Measurements from ENCODE around the gene TBC1D25.
"Not testable (repeated sequence)": the region's sequence is repeated elsewhere in the genome, so short reads cannot be mapped to it uniquely, and the experiment has no call there.

The TBC1D25 gene

GRCh38 chrX:48515842-48516241 lies 23.7 kb upstream of the TBC1D25 start:
- DNase-seq (ENCODE audit: low read depth in 2 of 2), result no peak

DNA sequence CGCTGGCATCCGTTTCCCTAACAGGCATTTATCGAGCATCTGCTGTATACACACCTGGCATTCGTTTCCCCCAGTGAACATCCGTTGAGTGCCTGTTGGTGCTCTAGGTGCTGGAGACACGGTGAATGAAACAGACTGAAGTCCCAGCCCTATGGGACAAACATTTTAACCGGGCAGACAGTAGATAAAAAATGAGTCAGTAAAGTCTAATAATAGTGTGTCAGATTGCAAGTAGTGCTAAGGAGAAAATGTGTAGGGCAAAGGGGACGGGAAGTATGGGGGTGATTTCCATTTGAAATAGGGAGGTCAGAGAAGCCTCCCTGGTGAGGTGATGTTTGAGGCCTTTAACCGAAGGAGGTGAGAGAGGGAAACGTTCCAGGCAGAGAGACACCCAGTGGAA lies 23.2 kb upstream of the TBC1D25 start:
- no peak for DNase-seq (ENCODE audit: low read depth in 2 of 2)

- no peak for DNase-seq (ENCODE audit: low read depth in 2 of 2)
Observed at GRCh38 chrX:48516987-48517386, 22.5 kb upstream of the TBC1D25 start.

DNA sequence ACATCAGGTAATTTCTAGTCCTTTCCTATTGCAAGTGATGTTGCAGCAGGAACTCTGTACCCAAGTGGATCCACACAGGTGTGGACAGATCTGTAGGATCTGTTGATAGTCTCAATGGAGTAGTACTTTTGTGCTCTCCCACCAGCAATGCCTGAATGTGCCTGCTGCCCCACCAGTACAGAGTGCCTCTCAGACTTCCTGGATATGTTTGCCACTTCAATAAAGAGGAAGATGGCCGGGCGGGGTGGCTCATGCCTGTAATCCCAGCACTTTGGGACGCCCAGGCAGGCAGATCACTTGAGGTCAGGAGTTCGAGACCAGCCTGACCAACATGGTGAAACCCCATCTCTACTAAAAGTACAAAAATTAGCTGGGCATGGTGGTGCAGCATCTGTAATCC lies 20.0 kb upstream of the TBC1D25 start:
- DNase-seq (ENCODE audit: low read depth in 2 of 2), result not testable (repeated sequence)

DNA sequence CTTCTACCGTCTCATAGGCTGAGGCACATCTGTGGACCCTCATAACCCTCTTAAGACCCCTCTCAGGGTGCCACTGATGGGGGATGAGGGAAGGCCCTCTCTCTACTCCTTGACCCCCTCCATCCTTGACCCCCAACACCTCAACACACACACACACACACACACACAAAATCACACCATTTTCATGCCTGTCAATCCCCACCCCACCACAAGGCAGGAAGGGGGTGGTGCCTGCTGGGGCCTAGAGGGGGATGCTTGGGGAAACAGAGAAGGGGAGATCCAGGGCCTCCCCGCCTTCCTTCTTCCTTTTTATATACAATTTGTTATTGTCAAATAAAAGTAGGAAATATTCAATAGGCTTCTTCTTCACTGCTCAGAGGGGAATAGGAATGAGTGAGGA lies 19.1 kb upstream of the TBC1D25 start:
- no peak for DNase-seq (ENCODE audit: low read depth in 2 of 2)

DNA sequence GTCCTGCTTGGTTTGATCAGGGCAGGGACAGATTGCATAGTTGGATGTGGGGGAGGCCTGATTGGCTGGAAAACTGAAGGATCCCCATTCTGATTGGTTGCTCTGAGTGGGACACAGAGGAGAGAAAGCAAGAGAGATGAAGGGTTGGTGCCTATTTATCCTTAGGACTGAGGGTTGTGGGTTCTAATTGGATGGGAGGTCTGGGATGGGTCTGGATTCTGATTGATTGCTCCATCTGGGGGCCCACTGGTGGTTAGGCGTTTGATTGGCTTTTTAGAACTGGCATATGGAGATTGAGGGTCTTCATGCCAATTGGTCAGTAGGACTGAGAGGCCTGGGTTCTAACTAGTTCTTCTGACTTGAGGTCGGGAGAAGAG lies 18.6 kb upstream of the TBC1D25 start:
- no peak for DNase-seq (ENCODE audit: low read depth in 2 of 2)

- DNase-seq (ENCODE audit: low read depth in 2 of 2), result peak; percentile 87 to 90
Observed at GRCh38 chrX:48521353-48522243, 17.9 kb upstream of the TBC1D25 start, which contains the start of gene EBP. Gene EBP, plus strand, starts transcription at chrX:48521808. Its CDS starts 1,964 bp downstream, at chrX:48523772.

DNA sequence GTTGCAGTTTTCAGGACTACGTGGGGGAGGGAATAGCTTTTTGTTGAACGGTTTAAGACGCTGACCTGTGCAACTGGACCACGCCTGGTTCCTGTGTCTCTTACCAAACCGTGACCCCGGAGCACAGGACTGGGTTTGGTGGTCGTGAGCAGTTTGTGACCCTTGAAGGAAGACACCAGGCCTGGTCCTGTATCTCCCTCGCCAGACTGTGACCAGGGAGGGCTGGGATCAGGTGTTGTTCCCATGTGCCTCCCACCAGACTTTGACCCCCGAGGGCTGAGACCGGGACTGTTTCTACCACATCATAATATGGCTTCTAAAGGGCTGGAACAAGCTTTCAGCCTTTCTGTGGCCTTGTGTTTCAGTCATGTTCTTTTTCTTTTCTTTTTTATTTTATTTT lies 17.2 kb upstream of the TBC1D25 start:
- no peak for DNase-seq (ENCODE audit: low read depth in 2 of 2)

DNA sequence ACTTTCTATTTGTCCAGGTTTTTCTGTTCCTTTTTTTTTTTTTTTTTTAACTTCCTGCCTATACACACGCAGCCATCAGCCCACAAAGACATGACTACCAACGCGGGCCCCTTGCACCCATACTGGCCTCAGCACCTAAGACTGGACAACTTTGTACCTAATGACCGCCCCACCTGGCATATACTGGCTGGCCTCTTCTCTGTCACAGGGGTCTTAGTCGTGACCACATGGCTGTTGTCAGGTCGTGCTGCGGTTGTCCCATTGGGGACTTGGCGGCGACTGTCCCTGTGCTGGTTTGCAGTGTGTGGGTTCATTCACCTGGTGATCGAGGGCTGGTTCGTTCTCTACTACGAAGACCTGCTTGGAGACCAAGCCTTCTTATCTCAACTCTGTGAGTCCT lies 15.8 kb upstream of the TBC1D25 start:
- DNase-seq (ENCODE audit: low read depth in 2 of 2), result no peak

DNA sequence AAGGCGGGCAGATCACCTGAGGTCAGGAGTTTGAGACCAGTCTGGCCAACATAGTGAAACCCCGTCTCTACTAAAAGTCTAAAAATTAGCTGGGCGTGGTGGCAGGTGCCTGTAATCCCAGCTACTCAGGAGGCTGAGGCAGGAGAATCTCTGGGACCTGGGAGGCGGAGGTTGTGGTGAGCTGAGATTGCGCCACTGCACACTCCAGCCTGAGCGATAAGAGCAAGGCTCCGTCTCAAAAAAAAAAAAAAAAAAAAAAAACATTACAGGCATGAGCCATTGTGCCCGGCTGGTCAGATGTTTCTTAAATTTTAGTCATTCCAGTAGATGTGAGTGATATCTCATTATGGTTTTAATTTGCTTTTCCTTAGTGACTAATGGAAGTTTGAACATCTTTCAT lies 13.7 kb upstream of the TBC1D25 start:
- DNase-seq (ENCODE audit: low read depth in 2 of 2), result not testable (repeated sequence)

- no peak for DNase-seq (ENCODE audit: low read depth in 2 of 2)
Observed at GRCh38 chrX:48530736-48531135, 8.8 kb upstream of the TBC1D25 start.

- no peak for DNase-seq (ENCODE audit: low read depth in 2 of 2)
Observed at GRCh38 chrX:48531358-48531959, 8.1 kb upstream of the TBC1D25 start.

GRCh38 chrX:48532161-48532560 lies 7.4 kb upstream of the TBC1D25 start:
- no peak for DNase-seq (ENCODE audit: low read depth in 2 of 2)

GRCh38 chrX:48533165-48533564 lies 6.3 kb upstream of the TBC1D25 start:
- no peak for DNase-seq (ENCODE audit: low read depth in 2 of 2)

DNA sequence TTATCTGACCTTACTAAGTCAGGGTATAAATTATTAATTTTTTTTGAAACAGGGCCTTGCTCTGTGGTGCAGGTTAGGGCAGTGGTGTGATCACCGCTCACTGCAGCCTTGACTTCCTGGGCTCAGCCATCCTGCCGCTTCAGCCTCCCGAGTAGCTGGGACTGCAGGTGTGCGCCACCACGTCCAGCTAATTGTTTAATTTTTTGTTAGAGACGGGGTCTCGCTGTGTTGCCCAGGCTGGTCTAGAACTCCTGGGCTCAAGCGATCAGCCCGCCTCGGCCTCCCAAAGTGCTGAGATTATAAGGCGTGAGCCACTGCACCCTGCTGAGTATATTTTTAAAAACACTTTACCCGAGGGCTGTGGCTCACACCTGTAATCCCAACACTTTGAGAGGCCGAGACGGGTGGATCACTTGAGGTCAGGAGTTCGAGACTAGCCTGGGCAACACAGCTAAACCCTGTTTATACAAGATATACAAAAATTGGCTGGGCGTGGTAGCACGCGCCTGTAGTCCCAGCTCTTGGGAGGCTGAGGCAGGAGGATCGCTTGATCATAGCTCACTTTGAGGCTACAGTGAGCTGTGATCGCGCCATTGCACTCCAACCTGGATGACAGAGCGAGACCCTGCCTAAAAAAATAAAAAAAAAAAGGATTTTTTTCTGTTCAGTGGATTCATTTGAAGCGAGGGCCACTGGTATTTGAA lies 721 bp upstream of the TBC1D25 start:
- no peak for DNase-seq (ENCODE audit: low read depth in 2 of 2)

DNA sequence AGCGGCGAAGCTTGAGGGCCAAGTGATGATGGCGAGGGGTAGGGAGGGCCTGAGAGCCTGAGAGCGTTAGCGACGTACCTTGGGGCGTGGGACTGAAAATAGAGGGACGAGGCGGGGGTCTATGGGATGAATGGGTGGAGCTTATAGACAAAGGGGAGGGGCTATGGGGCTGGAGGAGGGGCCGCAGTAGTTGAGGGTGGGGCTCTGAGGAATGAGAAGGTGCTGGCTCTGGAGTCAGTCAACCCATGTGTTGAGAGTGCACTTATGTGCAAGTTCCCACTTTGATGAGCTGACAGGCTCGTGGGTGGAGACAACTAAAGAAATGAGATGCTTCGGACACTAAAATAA lies 488 bp downstream of the TBC1D25 start:
- DNase-seq (ENCODE audit: low read depth in 2 of 2), result peak in 1 of 2 donors; percentile 33

DNA sequence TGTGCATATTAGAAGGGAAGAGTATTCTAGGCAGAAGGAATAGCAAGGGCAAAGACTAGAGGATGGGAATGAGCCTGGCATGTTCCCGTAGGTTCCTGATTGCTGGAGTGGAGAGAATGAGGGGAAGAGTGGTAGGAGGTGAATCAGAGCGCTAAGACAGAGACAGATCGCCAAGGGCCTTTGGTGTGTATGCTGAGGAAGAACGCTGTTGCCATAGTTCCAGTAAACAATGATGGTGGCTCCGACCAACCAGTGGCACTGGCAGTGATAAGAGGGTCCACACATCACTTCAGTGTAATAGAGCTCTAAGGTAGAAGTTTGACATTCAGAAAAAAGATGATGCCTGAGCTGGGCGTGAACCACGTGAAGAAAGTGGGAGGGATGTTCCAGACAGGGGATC lies 966 bp downstream of the TBC1D25 start:
- DNase-seq (ENCODE audit: low read depth in 2 of 2), result no peak

DNA sequence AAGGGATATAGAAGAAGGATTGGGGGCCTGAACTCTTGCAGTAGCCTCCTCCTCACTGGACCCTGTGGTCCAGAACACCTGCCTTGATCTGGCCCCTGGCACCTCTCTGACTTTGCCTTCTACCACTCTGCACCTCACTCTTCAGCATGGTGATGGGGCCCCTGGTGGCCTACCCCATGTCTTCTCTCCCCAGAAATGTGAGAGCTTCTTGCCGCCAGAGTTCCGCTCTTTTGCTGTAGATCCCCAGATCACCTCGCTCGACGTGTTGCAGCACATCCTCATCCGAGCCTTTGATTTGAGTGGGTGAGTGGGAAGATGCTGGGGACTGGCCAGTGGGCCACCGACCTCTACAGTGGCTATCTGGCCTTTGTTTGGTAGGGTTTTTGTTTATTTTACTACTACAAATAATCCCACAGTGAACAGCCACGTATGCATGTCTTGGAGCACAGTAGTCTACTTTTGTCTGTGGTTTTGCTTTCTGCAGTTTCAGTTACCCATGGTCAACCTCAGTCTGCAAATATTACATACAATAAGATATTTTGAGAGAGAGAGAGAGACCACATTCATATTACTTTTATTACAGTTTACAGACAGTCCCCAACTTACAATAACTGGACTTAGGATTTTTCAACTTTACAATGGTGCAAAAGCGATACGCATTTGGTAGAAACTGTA lies 1.8 kb downstream of the TBC1D25 start:
- no peak for DNase-seq (ENCODE audit: low read depth in 2 of 2)

DNA sequence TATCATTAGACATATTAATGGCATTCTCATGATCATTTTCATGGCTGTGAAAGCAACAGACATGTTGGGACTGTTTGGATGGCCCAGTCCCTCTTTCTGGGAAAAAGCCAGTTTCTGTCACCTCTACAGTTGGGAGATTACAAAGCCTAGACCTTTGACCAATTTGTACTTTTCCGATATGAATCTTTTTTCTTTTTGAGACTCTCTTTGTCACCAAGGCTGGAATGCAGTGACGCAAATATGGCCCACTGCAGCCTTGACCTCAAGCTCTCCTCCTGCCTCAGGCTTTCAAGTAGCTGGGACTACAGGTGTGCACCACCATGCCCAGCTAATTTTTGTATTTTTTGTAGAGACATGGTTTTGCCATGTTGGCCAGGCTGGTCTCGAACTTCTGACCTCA lies 9.4 kb downstream of the TBC1D25 start:
- no peak for DNase-seq (ENCODE audit: low read depth in 2 of 2)

GRCh38 chrX:48555731-48556325 lies 16.3 kb downstream of the TBC1D25 start:
- DNase-seq (ENCODE audit: low read depth in 2 of 2), result not testable (repeated sequence)

DNA sequence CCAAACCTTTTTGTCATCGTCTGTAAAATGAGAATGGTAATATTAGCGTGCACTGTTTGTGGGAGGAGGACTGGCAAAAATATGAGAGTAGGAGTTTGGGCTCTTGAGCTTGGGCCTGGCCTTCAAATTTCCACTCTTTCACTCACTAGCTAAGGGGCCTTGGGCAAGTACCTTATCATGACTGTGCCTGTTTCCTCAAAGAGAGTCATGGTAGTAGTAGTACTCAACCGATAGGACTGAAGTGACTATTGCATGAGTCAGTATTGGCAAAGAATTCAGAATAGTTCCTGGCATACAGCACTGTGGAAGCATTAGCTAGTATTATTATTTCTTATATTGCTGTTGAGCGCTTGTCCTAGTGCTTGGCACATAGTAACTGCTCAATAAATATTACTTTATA lies 18.8 kb downstream of the TBC1D25 start:
- no peak for DNase-seq (ENCODE audit: low read depth in 2 of 2)

- DNase-seq (ENCODE audit: low read depth in 2 of 2), result no peak
Observed at GRCh38 chrX:48559636-48560035, 20.1 kb downstream of the TBC1D25 start.

Data from stimulated activated CD8-positive, alpha-beta memory T cell treated with anti-CD3 and anti-CD28 coated beads, Interleukin-2, amount 100 ng/mL, for 48 hours (primary cell).